GM08714 (cell line): Measurements from ENCODE around the gene IGF1R.
"Not testable (repeated sequence)": the region's sequence is repeated elsewhere in the genome, so short reads cannot be mapped to it uniquely, and the experiment has no call there.

Experiments
- H3K4me3 ChIP-seq: fragments of 200-500 bp; sonication (Bioruptor generic); 2 replicates; pipeline ENCODE4 v1.5.1; 2014; ENCODE audit warnings: mild to moderate bottlenecking, low read length, inconsistent platforms
- ZNF274 ChIP-seq: IDR thresholded peaks from 2 replicates; pipeline ENCODE4 v1.6.1; 2012; ENCODE audit warnings: mild to moderate bottlenecking, low read depth, low read length

Gene IGF1R

DNA sequence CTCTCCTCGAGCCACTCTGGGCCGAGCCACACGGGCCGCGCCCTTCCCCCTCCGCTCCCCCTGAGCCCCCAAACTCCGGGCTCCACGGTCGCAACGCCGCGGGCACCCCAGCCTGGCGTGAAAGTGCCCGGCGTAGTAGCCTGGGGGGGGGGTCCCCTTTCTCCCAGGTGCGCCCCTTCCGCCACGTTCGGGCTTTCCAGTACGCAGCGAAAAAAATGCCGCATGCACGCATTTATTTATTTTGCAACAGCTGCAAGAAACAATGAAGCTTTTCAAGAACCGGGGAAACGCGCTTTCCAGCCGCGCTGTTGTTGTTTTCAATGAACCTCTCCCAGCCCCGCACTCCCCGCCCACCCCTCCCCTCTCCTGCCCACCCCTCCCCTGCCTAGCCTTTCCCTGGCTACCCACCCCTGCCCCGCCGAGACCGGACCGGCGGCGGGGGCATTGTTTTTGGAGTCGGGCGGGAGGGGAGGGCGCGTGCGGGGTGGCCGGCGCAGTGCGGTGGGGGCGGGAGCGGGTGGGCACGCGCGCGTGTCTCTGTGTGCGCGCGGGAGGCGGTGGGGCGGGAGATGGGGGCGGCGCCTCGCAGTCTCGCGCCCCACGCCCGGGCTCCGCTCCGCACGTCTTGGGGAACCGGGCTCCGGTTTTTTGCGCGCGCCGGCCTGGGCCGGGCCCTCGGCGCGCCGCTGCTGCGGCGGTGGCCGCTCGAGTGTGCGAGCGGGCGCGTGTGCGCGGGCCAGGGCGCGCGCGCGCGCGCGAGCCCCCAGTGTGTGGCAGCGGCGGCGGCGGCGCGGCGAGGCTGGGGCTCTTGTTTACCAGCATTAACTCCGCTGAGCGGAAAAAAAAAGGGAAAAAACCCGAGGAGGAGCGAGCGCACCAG, at the start of gene IGF1R:
IGF1R (plus strand) TSS at position 766 of the 880 bp plus-strand sequence. CDS start 1,043 bp downstream, outside the sequence.
- H3K4me3 ChIP-seq: peak within 1 kb of the TSS; percentile 87

DNA sequence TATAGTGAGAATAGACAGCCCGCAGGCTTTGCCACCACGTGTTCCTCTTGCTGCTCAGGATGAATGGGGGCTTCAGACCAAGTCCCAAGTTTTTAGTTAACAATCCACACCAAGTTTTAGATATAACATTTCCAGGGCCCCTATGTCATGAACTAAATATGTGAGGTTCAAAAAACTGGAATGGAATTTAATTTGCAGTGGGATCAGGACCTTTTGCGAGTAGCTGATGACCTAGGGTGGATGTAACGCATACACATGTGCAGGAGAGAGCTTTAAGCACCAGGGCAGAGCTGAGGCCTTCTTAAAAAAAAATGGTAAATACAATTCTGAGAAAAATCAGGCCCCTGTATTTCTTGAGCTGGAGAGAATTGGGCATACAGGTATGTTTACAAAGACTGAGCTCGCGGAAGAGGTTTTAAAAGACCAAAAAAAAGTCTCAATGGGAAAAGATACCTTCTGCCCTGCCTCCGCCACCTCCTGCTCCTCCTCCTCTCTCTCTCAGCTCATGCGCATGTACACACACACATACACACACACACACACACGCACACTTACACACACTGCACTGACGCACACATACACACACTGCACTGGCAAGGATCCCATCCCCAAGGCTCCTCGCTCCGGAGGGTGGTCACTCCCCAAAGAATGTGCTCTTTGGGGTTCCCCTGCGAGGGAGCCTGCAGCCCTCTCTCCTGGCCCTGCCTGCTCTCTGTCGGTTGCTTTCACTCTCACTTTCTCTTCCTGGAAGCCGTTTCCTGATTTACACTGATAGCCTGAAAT, 48.2 kb upstream of the IGF1R start:
- no peak for TF ChIP-seq ZNF274
- H3K4me3 ChIP-seq: peak overlapping the region; percentile 33; the same call in 1 of the 2 replicates

More for the DNA sequence above, at the start of gene IGF1R:
- no peak for TF ChIP-seq ZNF274

DNA sequence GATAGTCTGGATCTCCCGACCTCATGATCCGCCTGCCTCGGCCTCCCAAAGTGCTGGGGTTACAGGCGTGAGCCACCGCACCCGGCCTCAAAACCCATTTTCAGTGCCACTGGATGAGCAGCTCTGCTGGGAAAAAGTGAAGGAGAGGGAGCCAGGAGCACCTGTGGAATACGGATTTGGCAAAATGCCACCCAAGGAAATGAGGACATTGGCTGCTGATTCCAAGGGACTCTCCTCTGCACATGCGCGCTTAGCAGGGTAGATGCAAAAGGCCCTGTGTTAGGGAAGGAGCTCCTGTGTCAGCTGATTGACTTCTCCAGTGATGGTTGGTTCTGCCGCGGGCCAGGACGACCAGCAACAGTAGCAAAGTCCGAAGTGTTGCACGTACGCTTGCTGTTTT, 43.4 kb upstream of the IGF1R start:
- TF ChIP-seq ZNF274: no peak

DNA sequence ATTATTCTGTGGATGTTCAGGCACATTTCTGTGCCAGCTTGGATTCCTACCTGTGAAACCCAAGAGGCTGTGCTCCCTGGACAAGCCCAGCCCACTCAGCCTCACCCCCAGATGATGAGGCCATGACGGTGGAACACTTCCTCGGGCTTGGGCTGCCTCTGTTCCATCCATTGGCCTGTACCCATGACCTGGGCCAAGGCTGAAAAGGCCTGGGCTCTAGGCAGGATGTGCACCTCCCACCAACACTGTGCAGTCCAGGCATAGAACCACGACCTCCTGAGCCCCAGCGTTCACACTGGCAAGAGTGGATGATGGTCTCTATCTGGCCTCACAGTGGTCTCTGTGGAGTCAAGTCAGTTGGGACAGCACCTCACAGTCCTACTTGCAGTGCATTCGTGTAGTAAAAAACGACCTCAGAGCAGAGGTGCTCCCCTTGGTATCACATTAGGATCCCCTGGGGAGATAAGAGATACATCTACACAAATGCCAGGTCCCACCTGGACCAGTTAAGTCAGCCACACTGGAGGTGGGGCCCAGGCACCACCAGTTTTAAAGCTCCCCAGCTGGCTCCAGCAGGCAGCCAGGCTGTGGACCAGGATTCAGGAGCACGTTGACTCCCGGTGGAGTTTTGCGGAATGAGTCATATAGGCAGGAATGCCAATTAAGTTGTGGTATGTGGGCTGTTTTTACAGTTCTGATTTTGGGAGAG, 39.0 kb upstream of the IGF1R start:
- TF ChIP-seq ZNF274: no peak
- no peak overlapping the region for H3K4me3 ChIP-seq

More for the DNA sequence above, 43.4 kb upstream of the IGF1R start:
- no peak overlapping the region for H3K4me3 ChIP-seq

DNA sequence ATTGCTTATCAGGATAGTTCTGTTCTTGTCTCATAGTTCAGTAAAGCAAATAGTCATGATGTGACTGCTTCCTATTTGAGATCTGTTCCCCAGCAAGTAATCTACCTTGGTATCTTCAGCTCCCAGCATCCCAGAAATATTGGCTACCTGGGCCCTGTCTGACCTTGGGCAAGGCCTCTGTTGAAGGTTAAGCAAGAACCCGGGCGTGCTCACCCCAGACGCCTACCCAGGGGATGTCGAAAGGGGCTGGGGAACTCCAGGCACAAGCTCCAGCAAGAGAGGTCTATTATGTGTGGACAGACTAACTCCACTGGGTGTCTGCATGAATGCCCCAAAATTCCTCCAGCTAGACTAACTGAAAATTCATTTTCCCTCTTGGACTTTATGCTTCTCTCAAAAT, 37.3 kb upstream of the IGF1R start:
- TF ChIP-seq ZNF274: no peak

DNA sequence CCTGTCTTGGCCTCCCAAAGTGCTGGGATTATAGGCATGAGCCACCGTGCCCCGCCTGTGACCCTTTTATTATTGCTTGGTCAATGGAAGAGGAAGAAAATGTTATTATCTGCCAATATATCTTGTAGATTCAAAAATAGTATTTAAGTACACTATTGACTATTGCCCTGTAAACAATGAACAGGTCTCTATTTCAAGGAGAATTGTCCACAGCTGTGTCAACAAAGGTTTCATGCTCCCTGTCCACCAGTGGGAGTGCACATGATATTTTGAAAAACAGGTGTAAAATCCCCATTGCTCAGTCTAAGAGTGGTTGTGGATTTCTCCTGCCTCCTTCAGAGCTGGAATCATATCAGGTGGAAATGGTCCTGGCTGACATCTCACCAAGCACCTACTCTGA, 36.5 kb upstream of the IGF1R start:
- no peak overlapping the region for H3K4me3 ChIP-seq
- TF ChIP-seq ZNF274: no peak

More for the DNA sequence above, 37.3 kb upstream of the IGF1R start:
- no peak overlapping the region for H3K4me3 ChIP-seq

DNA sequence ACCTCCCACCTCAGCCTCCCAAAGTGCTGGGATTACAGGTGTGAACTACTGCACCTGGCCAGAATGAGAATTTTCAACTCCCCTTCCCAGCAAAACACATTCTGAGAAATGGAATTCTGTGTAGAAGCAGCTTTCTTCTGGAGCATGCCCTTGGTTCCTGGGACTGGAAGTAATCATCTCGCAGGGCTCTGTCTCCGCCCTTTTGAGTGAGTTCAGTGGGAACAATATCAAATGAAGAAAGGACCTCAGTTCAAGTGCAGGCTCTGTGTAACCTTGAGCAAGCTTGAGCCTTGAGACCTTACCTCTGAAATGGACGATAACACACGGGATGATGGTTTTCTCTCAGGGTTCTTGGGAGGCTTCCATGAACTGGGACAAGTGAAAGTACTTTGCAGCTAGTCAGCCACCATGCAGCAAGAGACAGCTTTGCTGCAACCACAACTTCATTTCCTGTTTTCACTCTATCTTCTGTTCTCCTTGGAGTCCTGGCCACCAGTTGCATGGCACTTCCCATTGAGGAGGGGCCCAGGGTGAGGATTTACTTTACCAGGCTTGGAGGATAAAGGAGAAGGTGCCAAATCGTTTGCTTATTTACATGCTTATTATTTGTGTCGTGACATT, 35.7 kb upstream of the IGF1R start:
- no peak overlapping the region for H3K4me3 ChIP-seq
- TF ChIP-seq ZNF274: no peak

DNA sequence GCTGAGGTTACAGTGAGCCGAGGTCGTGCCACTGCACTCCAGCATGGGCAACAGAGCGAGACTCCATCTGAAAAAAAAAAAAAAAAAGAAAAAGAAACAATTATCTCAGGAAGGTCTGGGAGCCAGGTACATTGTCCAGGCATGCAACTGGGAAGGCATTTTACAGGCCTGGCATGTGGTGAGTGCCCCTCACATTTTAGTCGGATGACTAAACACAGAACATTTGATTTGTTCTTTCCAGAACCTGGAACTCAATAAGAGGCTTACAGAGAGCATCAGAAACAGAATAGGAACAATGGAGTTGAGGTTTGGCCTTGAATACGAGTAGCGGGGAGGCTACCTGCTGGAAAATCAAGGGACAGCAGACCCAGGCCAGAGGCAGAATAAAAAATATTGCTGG, 33.7 kb upstream of the IGF1R start:
- H3K4me3 ChIP-seq: no peak overlapping the region
- TF ChIP-seq ZNF274: no peak

DNA sequence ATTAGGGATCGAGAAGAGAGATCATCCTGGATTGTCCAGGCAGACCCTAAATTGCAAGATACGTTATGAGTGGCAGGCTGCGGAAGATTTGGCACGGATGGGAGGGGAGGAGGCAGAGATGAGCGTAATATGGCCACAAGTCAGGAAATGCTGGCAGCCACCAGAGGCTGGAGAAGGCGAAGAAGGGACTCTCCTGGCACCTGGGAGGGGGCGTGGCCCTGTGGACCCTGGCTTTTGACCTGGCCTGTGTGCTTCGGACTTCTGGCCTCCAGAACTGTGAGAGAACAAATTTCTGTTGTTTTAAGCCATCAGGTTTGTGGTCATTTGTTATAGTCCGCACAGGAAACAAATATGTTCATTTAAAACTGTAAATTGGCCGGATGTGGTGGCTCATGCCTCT, 31.9 kb upstream of the IGF1R start:
- TF ChIP-seq ZNF274: no peak

DNA sequence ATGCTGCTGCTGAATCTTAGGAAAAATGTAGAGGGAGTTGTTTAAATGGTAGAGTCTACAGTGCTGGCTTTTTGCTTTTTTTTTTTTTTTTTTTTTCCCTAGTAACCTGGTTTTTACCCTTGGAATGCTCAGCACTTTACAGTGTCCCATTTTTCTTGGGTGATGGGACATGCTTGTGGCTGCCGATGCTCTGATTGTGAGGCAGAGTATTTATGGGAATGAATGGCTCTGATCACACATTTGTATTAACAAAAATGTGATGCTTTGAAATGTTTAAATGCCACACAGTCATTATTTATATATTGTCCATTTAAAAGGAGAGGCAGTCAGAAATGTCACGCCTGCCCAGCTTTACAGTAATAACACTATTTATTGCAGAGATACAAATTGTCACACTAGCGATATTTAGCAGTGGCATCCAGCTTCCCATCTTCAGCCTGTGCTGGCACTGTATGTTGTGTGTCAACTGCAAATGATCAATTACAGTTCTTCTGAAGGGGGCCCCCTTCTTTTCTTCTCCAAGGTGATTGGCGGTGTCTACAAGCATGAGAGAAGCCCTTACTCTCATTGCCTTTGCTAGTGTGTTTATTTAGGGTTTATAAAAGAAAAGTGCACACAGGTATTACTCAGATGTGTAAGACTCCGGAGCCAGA, 30.9 kb upstream of the IGF1R start:
- no peak for TF ChIP-seq ZNF274
- H3K4me3 ChIP-seq: no peak overlapping the region

More for the DNA sequence above, 31.9 kb upstream of the IGF1R start:
- H3K4me3 ChIP-seq: no peak overlapping the region

DNA sequence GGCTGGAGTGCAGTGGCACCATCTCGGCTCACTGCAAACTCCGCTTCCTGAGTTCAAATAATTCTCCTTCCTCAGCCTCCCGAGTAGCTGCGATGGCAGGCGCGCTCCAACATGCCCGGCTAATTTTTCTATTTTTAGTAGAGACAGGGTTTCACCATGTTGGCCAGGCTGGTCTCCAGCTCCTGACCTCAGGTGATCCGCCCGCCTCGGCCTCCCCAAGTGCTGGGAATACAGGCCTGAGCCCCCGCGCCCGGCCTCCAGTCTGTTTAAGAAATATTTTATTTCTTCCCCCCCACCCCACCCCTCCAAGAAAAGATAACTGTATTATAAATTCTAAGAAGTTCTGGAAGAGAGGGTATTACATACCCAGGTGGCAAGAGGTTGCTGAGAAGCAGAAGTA, 29.8 kb upstream of the IGF1R start:
- H3K4me3 ChIP-seq: not testable (repeated sequence)

DNA sequence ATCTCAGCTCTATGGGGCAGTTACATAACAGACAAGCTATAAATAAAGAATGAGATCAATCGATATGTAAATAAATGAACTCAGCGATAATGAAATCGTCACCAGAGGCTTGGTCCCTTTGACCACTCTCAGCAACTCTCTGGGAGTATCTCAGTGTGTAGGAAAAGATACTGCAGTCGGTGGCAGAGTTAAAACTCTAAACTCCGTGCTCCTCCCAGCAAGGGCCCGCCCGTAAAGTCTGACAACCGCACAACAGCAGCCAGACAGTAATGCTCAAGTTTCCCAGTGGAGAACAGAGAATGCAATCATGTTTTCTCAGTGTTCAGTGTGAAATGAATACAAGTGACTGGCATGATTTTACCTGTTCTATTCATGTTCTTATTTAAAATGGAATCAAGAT, 28.3 kb upstream of the IGF1R start:
- no peak overlapping the region for H3K4me3 ChIP-seq
- TF ChIP-seq ZNF274: no peak

DNA sequence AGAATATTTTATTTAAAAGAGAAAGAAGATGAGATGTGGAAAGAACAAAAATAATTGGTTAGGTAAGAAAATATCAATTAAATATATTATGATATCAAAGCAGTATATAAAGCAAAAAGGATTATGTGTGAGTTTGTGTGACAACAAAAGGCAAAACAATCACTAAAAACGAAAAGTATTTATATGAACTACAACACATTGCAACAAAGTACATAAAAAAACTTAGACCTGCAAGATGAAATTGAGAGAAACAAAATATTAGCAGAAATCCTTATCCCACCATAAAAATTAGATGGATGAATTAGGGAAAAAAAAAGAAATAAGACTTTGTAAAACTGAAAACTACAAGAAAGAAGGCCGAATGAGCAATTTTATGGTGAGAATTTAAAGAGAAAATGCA, 27.3 kb upstream of the IGF1R start:
- no peak for TF ChIP-seq ZNF274
- no peak overlapping the region for H3K4me3 ChIP-seq
